ENCODE data around the gene GARRE1.

DNA sequence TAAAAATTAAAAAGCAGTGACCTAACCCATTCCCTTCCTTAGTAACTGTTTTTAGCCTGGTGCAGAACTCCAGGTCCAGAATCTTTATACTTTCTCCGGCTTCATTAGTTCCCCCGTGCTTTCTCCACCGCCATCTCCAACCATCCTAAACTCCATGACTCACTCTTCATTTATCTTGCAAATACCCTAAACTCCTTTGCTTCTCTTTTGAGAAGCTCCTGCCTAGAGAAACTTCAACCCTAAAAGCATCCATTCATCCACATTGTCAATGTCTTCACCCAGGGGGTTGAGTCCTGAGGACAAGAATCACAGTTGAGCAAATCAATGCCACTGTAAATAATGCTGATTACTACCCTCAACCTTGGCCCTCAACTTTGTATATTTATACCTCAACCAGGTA, 17.1 kb upstream of the GARRE1 start:
- TF ChIP-seq, protein P1, sequence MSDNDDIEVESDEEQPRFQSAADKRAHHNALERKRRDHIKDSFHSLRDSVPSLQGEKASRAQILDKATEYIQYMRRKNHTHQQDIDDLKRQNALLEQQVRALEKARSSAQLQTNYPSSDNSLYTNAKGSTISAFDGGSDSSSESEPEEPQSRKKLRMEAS (IDR thresholded peaks at IDR 0.05): no peak
- TF ChIP-seq, protein P2, sequence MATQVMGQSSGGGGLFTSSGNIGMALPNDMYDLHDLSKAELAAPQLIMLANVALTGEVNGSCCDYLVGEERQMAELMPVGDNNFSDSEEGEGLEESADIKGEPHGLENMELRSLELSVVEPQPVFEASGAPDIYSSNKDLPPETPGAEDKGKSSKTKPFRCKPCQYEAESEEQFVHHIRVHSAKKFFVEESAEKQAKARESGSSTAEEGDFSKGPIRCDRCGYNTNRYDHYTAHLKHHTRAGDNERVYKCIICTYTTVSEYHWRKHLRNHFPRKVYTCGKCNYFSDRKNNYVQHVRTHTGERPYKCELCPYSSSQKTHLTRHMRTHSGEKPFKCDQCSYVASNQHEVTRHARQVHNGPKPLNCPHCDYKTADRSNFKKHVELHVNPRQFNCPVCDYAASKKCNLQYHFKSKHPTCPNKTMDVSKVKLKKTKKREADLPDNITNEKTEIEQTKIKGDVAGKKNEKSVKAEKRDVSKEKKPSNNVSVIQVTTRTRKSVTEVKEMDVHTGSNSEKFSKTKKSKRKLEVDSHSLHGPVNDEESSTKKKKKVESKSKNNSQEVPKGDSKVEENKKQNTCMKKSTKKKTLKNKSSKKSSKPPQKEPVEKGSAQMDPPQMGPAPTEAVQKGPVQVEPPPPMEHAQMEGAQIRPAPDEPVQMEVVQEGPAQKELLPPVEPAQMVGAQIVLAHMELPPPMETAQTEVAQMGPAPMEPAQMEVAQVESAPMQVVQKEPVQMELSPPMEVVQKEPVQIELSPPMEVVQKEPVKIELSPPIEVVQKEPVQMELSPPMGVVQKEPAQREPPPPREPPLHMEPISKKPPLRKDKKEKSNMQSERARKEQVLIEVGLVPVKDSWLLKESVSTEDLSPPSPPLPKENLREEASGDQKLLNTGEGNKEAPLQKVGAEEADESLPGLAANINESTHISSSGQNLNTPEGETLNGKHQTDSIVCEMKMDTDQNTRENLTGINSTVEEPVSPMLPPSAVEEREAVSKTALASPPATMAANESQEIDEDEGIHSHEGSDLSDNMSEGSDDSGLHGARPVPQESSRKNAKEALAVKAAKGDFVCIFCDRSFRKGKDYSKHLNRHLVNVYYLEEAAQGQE (IDR thresholded peaks at IDR 0.05; ENCODE audit: low read depth): no peak
- no peak for TF ChIP-seq ZBTB7A (IDR thresholded peaks at IDR 0.05; ENCODE audit: low read depth)
- no peak for TF ChIP-seq YY1 (IDR thresholded peaks at IDR 0.05; ENCODE audit: low read depth)
- TF ChIP-seq EP300 (IDR thresholded peaks at IDR 0.05; ENCODE audit: borderline replicate concordance): no peak
- TF ChIP-seq TAF1 (IDR thresholded peaks at IDR 0.05; ENCODE audit: low read depth): no peak
- no peak for TF ChIP-seq FOXM1 (IDR thresholded peaks at IDR 0.05; ENCODE audit: borderline replicate concordance, low read depth)
- no peak for TF ChIP-seq RAD21 (IDR thresholded peaks at IDR 0.05; ENCODE audit: low read depth)
- TF ChIP-seq, protein P3, sequence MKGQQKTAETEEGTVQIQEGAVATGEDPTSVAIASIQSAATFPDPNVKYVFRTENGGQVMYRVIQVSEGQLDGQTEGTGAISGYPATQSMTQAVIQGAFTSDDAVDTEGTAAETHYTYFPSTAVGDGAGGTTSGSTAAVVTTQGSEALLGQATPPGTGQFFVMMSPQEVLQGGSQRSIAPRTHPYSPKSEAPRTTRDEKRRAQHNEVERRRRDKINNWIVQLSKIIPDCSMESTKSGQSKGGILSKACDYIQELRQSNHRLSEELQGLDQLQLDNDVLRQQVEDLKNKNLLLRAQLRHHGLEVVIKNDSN (IDR thresholded peaks at IDR 0.05): no peak
- TF ChIP-seq CEBPB (IDR thresholded peaks at IDR 0.05): no peak

Data from Ishikawa (cell line).